ENCODE measurements around the gene ACTR1A. TPM values are rescaled to one million over a fixed set of nuclear protein-coding genes. Genes with fewer than 3 reads are reported as not detected.
"Not testable (repeated sequence)": the region's sequence is repeated elsewhere in the genome, so short reads cannot be mapped to it uniquely, and the experiment has no call there.

ACTR1A gene
- total RNA-seq, 1 donor from 2014 or later = 123 TPM

DNA sequence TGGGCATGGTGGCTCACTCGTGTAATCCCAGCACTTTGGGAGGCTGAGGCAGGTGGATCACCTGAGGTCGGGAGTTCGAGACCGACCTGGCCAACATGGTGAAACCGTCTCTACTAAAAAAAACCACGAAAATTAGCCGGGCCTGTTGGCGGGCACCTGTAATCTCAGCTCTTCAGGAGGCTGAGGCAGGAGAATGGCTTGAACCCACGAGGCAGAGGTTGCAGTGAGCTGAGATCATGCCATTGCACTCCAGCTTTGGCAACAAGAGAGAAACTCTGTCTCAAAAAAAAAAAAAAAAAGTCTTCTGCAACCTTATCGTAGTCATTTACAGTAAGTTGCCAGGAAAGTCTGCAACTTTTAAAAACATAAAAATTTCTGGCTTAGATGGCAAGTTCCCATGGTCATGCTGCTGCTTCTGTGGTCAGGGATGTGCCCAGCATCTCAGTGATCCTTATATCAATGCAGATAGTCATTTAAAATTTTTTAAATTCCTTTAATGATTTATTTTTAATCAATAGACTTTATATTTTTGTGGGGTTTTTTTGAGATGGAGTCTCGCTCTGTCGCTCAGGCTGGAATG lies 16.8 kb upstream of the ACTR1A start:
- intact Hi-C loops (cut with DNase I) = no loop called here
- DNase-seq (ENCODE audit: low spot score) = no peak

GRCh38 chr10:102517553-102517952 lies 15.0 kb upstream of the ACTR1A start:
- intact Hi-C loops (cut with DNase I) = no loop called here
- DNase-seq (ENCODE audit: low spot score) = no peak

GRCh38 chr10:102515724-102516123 lies 13.2 kb upstream of the ACTR1A start:
- intact Hi-C loops (cut with DNase I) = no loop called here
- no peak for DNase-seq (ENCODE audit: low spot score)

DNA sequence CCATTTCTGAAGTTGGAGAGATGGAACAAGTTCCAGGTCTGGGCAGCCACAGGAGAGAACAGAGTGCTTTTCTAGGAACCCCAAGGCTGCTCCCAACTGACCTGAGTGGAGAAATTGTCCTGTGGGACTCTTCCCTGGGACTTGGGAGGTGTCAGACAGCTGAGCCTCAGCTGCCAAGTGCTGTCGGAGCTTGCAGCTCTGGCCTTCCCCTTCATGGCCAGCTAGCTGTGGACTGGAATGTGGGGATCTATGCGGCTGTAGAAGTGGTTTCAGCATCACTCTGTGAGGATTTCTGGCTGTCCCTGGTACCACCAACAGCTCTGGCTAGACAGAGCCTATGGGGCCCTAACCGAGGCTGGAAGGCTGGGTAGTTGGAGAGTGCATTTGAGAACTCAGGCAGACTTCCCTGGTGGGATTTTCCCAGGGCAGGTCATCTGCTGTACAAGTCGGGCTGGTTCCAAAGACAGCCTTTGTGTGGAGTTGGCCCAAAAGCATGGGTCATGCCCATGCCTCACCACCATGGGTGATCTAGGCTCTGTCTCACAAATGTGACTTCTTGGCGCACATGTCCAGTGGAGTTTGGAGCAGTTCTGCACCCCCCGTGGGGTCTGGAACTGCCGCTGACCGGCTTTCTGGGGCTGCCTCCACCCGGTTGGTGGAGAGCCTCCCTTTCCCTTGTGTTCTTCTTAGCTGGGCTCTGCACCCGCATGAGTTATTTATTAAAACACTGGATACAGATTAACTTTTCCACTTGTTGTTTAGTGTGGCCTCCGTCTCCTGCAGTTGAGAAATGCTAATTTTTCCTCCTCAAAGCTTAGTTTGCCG lies 12.2 kb upstream of the ACTR1A start:
- intact Hi-C loops (cut with DNase I) = no loop called here
- no peak for DNase-seq (ENCODE audit: low spot score)

GRCh38 chr10:102511583-102512274 lies 9.2 kb upstream of the ACTR1A start:
- DNase-seq (ENCODE audit: low spot score) = no peak
- intact Hi-C loops (cut with DNase I) = no loop called here

DNA sequence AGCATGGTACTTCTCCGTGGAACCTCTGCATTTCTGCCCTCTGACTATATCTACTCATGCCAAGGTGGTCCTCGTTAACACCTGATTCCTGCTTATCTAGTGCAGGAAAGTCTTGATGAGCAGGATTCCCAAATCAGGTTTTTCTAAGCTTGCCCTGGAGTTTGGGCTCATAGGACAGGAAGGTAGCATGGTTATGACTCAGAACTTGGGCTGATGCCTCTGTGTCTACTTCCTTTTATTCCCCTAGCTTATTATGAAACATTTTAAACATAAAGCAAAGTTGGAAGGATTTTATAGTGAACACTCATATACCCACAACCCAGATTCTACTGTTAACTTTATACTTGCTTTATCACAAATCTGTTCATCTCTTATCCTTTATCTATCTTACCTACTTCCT lies 6.9 kb upstream of the ACTR1A start:
- intact Hi-C loops (cut with DNase I) = no loop called here
- no peak for DNase-seq (ENCODE audit: low spot score)

- intact Hi-C loops (cut with DNase I) = no loop called here
- DNase-seq (ENCODE audit: low spot score) = no peak
Measured at GRCh38 chr10:102508506-102508905, 6.0 kb upstream of the ACTR1A start.

DNA sequence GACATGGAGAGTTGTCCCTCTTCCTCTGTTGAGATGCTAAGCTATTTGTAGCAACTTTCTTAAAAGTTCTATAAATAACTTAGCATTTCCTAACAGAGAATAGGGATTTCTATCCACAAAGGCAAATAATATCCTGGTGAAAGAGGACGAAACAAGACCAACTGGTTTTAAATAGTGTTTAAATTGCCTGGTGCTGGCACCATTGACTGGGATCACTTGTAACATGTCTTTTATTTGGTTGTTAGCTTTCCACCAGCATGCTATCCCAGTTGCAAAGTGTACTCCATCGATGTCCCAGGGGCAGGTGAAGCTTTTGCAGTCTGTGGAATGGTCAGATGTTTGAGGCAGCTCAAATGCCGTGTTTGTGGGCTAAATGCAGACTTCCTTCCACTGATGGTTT lies 5.0 kb upstream of the ACTR1A start:
- intact Hi-C loops (cut with DNase I) = no loop called here
- DNase-seq (ENCODE audit: low spot score) = no peak

GRCh38 chr10:102505462-102506115 lies 3.1 kb upstream of the ACTR1A start:
- no peak for DNase-seq (ENCODE audit: low spot score)
- intact Hi-C loops (cut with DNase I) = no loop called here

- DNase-seq (ENCODE audit: low spot score) = no peak
- intact Hi-C loops (cut with DNase I) = loop anchor here (5.0 kb wide), 1 partner anchor 83 kb away; the partner anchor contains the start of gene FBXL15
Measured at GRCh38 chr10:102504976-102505300, 2.4 kb upstream of the ACTR1A start.

- peak; percentile 78 for DNase-seq (ENCODE audit: low spot score)
- intact Hi-C loops (cut with DNase I) = loop anchor here (5.0 kb wide), 1 partner anchor 82 kb away; the partner anchor contains the start of gene FBXL15
Measured at GRCh38 chr10:102504179-102504975, 1.9 kb upstream of the ACTR1A start.

- DNase-seq (ENCODE audit: low spot score) = peak; percentile 99
- intact Hi-C loops (cut with DNase I) = loop anchor here (2.0 to 5.0 kb wide), 3 partner anchors 81 to 139 kb away; partner anchors contain the start of gene FBXL15
Measured at GRCh38 chr10:102503264-102504178, 1.0 kb upstream of the ACTR1A start, which contains the start of gene SUFU. Gene SUFU, plus strand, starts transcription at chr10:102503972. Its CDS starts 181 bp downstream, at chr10:102504153.

DNA sequence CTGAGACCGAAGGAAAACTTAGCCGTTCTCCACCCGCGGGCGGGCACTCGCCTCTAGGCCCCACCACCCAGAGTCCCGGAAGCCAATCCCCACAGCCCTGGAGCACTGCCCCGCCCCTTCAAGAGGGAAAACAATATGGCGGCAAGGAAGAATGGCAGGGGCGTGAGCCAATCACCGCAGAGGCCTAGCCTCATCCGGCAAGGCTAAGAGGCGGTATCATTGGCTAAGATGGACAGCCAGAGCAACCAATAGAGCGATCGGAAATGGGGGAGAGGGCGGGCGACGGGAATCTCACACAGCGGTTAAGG lies 529 bp downstream of the ACTR1A start:
- intact Hi-C loops (cut with DNase I) = loop anchor here (2.0 to 5.0 kb wide), 3 partner anchors 80 to 141 kb away; partner anchors contain the start of gene FBXL15
- DNase-seq (ENCODE audit: low spot score) = peak; percentile 100

- no peak for DNase-seq (ENCODE audit: low spot score)
- intact Hi-C loops (cut with DNase I) = loop anchor here (2.0 to 5.0 kb wide), 3 partner anchors 79 to 141 kb away; partner anchors contain the start of gene FBXL15
Measured at GRCh38 chr10:102501201-102502028, 1.1 kb downstream of the ACTR1A start.

GRCh38 chr10:102500686-102501085 lies 1.8 kb downstream of the ACTR1A start:
- DNase-seq (ENCODE audit: low spot score) = not testable (repeated sequence)
- intact Hi-C loops (cut with DNase I) = loop anchor here (5.0 kb wide), 1 partner anchor 78 kb away; the partner anchor contains the start of gene FBXL15

DNA sequence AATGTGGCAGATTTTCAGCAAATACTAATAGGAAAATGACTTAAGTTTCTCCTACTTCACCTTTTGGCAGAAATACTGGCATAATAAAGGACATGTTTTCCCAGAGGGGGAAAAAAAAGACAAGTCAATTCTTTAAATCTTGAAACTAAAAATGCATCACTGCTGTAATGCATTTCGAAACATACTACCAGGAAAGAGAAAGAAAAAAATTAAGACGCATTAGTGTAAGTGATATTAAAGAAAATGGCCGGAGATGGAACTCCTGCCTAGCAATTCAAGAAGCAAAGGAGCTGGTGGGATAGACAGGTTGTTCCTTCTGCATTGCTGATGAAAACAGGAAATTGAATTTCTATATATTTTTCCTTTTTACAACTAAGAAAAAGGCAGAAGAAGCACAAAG lies 3.2 kb downstream of the ACTR1A start:
- DNase-seq (ENCODE audit: low spot score) = no peak
- intact Hi-C loops (cut with DNase I) = no loop called here

DNA sequence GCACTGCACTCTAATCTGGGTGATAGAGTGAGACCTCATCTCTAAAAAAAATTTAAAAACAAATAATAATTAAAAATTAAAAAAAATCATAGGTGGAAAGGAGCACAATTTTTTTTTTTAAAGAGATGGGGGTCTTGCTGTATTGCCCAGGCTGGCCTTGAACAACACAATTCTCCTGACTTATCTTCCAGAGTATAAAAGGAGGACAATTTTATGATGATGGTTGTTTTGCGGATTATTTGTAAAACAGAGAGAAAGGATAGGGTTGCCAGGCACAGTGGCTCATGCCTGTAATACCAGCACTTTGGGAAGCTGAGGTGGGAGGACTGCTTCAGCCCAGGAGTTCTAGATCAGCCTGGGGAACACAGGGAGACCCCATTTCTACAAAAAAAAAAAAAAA lies 5.0 kb downstream of the ACTR1A start:
- DNase-seq (ENCODE audit: low spot score) = no peak
- intact Hi-C loops (cut with DNase I) = no loop called here

Measured in cardiac septum (tissue), 1 donor.